Activated B cell treated with CpG ODN at 0.5 μM for 24 hours (primary cell): ENCODE measurements around the gene CMC4. TPM values are rescaled to one million over a fixed set of nuclear protein-coding genes. Genes with fewer than 3 reads are reported as not detected.

ENCODE experiments used
- ATAC-seq: fragments of 200-7000 bp; cut with Tn5 transposase; one replicate; pipeline ENCODE4 v1.10.0; 2021; ENCODE audit warnings: low read depth, mild to moderate bottlenecking, moderate library complexity
- CTCF ChIA-PET: fragments of 350-600 bp; sonication (Branson Sonifier 250); formaldehyde crosslinking; loops from one replicate; lab custom pipeline; 2021; ENCODE audit warnings: antibody characterized with exemption; lab: Charles Lee
- POLR2A ChIA-PET: fragments of 350-600 bp; sonication (Branson Sonifier 250); formaldehyde crosslinking; loops from one replicate; lab custom pipeline; 2021; ENCODE audit warnings: antibody characterized with exemption; lab: Charles Lee
- DNase-seq: peaks from one replicate; pipeline ENCODE4 v3.0.0; 2022
- H3K27ac Mint-ChIP-seq: one replicate; pipeline ENCODE4 v1.8.0; 2020; ENCODE audit warnings: mixed read lengths
- H3K27me3 Mint-ChIP-seq: one replicate; pipeline ENCODE4 v1.8.0; 2021; ENCODE audit warnings: mixed read lengths
- H3K36me3 Mint-ChIP-seq: one replicate; pipeline ENCODE4 v1.8.0; 2021; ENCODE audit warnings: low read depth, mixed read lengths
- H3K4me1 Mint-ChIP-seq: one replicate; pipeline ENCODE4 v1.8.0; 2021; ENCODE audit warnings: mixed read lengths
- H3K4me3 Mint-ChIP-seq: one replicate; pipeline ENCODE4 v1.8.0; 2020; ENCODE audit warnings: mild to moderate bottlenecking, mixed read lengths
- H3K9me3 Mint-ChIP-seq: one replicate; pipeline ENCODE4 v1.8.0; 2020; ENCODE audit warnings: mixed read lengths
- intact Hi-C: fragments of 100-400 bp; cut with micrococcal nuclease; formaldehyde crosslinking; loops from one replicate; pipeline ENCODE4 v1.15.1; 2024
- total RNA-seq: library from RNA; stranded (reverse); gene quantifications from 2 replicates; pipeline ENCODE4 v1.2.3, GENCODE V29; 2022
- TF ChIP-seq, protein P1 (sequence below): fragments of 200-600 bp; IDR thresholded peaks from one replicate; pipeline ENCODE4 v1.8.0; 2022; ENCODE audit warnings: antibody characterized with exemption, mild to moderate bottlenecking

The CMC4 gene
- total RNA-seq, 1 donor from 2014 or later = 5.3 TPM

- Mint-ChIP-seq H3K27me3 (no peaks in the 10 kb centered on the region), H3K9me3 (no peaks in the 10 kb centered on the region), H3K4me1 (peaks cover 41% of the 10 kb centered on the region), H3K27ac (peak overlapping the region; percentile 91), H3K36me3 (peaks cover 19% of the 10 kb centered on the region), H3K4me3 (peak overlapping the region; percentile 87)
- intact Hi-C loops = no loop called here
- POLR2A ChIA-PET = no interaction called here
- CTCF ChIA-PET = no interaction called here
- DNase-seq (no peak), ATAC-seq (no peak)
- TF ChIP-seq, protein P1, sequence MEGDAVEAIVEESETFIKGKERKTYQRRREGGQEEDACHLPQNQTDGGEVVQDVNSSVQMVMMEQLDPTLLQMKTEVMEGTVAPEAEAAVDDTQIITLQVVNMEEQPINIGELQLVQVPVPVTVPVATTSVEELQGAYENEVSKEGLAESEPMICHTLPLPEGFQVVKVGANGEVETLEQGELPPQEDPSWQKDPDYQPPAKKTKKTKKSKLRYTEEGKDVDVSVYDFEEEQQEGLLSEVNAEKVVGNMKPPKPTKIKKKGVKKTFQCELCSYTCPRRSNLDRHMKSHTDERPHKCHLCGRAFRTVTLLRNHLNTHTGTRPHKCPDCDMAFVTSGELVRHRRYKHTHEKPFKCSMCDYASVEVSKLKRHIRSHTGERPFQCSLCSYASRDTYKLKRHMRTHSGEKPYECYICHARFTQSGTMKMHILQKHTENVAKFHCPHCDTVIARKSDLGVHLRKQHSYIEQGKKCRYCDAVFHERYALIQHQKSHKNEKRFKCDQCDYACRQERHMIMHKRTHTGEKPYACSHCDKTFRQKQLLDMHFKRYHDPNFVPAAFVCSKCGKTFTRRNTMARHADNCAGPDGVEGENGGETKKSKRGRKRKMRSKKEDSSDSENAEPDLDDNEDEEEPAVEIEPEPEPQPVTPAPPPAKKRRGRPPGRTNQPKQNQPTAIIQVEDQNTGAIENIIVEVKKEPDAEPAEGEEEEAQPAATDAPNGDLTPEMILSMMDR = no peak
Measured at GRCh38 chrX:155069414-155069813, 1.5 kb downstream of the CMC4 start.

- no peaks in the 10 kb centered on the region for H3K9me3 Mint-ChIP-seq
- H3K27ac Mint-ChIP-seq = no peak overlapping the region
- H3K4me3 Mint-ChIP-seq = no peak overlapping the region
- peaks cover 9% of the 10 kb centered on the region for H3K36me3 Mint-ChIP-seq
- H3K4me1 Mint-ChIP-seq = peaks cover 29% of the 10 kb centered on the region
- TF ChIP-seq, protein P1 = no peak
- ChIA-PET CTCF (no interaction called here), POLR2A (no interaction called here)
- DNase-seq = no peak
- intact Hi-C loops = no loop called here
- no peak for ATAC-seq
- H3K27me3 Mint-ChIP-seq = no peaks in the 10 kb centered on the region
Measured at GRCh38 chrX:155068165-155068564, 2.8 kb downstream of the CMC4 start.

DNA sequence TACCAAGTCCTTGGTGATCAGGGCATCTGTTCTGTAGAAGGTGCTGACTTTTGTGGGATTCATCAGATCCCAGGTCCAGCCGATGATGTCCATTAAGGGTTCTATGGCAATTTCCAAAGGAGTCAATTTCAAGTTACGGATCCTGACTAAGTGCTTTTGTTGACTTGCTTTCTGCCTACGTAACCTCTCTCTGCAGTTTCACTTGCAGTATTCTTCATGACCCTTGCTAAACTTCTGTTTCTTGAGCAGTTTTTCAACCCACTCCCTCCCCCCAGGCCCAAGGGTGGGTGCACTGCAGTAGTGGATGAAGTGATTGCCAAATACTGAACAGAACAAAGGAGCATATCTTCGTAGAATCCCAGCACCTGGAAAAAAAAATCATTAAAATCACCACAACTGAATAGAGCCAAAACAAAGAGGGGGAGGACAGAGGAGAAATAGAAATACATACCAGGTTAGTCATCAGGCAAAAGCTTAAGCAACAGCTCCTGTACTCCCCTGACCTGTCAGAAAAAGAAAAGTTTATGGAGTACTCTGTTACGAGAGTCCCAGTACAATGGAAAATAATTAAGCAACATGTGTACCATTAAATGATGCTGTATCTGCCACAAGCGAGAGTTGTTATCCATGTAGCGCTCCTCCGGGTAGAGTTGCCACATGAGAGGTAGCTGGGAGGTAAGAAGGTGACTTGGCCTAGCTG, 5.8 kb downstream of the CMC4 start:
- ChIA-PET POLR2A (no interaction called here), CTCF (no interaction called here)
- H3K27me3 Mint-ChIP-seq = no peaks in the 10 kb centered on the region
- no peak overlapping the region for H3K27ac Mint-ChIP-seq
- DNase-seq (no peak), ATAC-seq (no peak)
- H3K36me3 Mint-ChIP-seq = peaks cover 12% of the 10 kb centered on the region
- H3K4me1 Mint-ChIP-seq = peaks cover 14% of the 10 kb centered on the region
- no peaks in the 10 kb centered on the region for H3K9me3 Mint-ChIP-seq
- intact Hi-C loops = no loop called here
- TF ChIP-seq, protein P1 = no peak
- no peak overlapping the region for H3K4me3 Mint-ChIP-seq

GRCh38 chrX:155061760-155062159, 9.2 kb downstream of the CMC4 start:
- Mint-ChIP-seq H3K27ac (no peak overlapping the region), H3K4me1 (peaks cover 10% of the 10 kb centered on the region), H3K36me3 (peaks cover 20% of the 10 kb centered on the region), H3K27me3 (no peaks in the 10 kb centered on the region), H3K9me3 (no peaks in the 10 kb centered on the region), H3K4me3 (no peak overlapping the region)
- intact Hi-C loops = no loop called here
- ATAC-seq = no peak
- ChIA-PET CTCF (interaction anchor here (1.3 kb wide), 1 partner anchor 79 kb away, joined by 5 read pairs; no protein-coding TSS in a partner anchor), POLR2A (no interaction called here)
- TF ChIP-seq, protein P1 = no peak
- DNase-seq = no peak

DNA sequence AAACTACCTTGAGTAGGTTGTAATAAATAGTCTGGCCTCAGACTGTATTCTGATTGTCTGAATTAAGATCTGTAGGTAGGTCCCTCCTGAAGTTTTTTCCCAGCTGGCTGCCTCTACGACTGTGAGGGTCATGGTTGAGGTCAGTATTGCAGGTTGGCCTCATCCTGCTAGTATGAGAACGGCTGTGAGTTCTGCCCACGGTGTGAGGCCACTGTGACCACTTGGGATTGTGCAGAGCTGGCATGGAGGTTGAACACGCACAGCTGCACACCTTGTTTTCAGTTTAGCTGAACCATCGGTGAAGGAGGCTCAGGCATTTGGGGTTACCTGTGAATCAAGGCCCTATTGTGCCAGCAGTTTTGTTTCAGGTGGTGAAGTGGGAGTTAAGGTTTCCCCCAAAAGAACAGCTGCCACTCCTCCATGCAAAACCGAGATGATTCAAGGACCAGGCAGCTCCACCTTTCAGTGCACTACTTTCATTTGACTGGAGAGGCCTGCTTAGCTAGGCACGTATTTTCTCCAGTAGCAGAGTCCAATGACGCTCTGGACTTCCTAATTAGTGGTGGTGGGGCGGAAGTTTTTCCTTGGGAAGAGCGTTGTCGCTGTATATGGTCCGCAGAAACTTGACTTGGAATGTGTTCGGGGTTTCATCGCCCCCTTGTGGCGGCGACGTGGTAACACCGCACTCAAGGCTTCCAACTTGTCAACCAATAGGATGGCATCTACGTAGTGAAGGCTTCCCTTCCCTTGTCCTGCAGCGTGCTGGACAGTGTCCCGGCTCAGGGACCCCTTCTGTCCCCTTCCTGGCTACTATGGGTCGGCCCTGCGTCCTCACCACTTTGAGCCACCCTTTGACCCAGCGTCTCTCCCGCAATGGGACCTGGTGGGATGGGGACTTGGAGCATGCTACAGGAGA, 13.8 kb downstream of the CMC4 start:
- peak overlapping the region; percentile 48 for H3K4me3 Mint-ChIP-seq
- H3K27ac Mint-ChIP-seq = peak overlapping the region; percentile 35
- ChIA-PET POLR2A (interaction anchor here (3.0 kb wide), 1 partner anchor 30 kb away, joined by 10 read pairs; the partner anchor contains the start of gene FUNDC2), CTCF (interaction anchor here (0.7 to 2.7 kb wide), 5 partner anchors 26 to 139 kb away, joined by 4 to 21 read pairs (median 6); partner anchors contain the start of gene FUNDC2)
- H3K9me3 Mint-ChIP-seq = no peaks in the 10 kb centered on the region
- peaks cover 37% of the 10 kb centered on the region for H3K36me3 Mint-ChIP-seq
- TF ChIP-seq, protein P1 = no peak
- peaks cover 13% of the 10 kb centered on the region for H3K4me1 Mint-ChIP-seq
- intact Hi-C loops = loop anchor here (1.0 to 10.0 kb wide), 3 partner anchors 13 to 142 kb away; no protein-coding TSS in a partner anchor
- peak; percentile 26 for DNase-seq
- ATAC-seq = peak; percentile 84
- no peaks in the 10 kb centered on the region for H3K27me3 Mint-ChIP-seq
